ENCODE results near the gene JAK2. TPM values are rescaled to one million over a fixed set of nuclear protein-coding genes. Genes with fewer than 3 reads are reported as not detected.
A peak's percentile ranks its signal among the peaks of the same experiment; 100 is the strongest.

The JAK2 gene
- total and polyA plus RNA-seq, 9 of the 15 experiments (the other 6 are each of a cell fraction or from before 2014, with no cell fraction given): 4.7 to 23.4 (median 15.3) TPM

DNA sequence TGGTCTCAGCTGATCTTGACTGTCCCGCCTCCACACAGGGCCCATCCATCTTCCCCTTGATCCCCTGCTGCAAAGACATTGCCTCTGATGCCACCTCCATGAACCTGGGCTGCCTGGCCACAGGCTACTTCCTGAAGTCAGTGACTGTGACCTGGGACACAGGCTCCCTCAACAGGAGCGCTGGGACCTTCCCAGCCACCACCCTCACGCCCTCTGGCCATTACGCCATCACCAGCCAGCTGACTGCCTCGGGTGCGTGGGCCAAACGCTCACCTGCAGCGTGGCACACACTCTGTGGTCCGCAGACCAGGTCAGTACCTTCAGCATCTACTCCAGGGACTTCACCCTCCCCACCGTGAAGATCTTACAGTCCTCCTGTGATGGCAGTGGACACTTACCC lies 128.5 kb downstream of the JAK2 start:
- ATAC-seq (no peak), FAIRE-seq (no peak), DNase-seq (ENCODE audit: extremely low read depth in 1 of 4, low spot score in 3 of 4) (no peak)
- no peaks in the 10 kb centered on the region for H3K4me1 ChIP-seq (replicated peaks in 1 of 2; ENCODE audit: control insufficient read depth in 2 of 2, insufficient read depth in 2 of 2, low read length in 2 of 2)
- POLR2A ChIA-PET: no interaction called here
- H3K9me3 ChIP-seq (replicated peaks; ENCODE audit: control insufficient read depth, insufficient read depth, low read depth, low read length): no peaks in the 10 kb centered on the region; the same call in 1 of the 2 replicates
- H3K27me3 ChIP-seq (ENCODE audit: control insufficient read depth in 2 of 2, insufficient read depth in 2 of 2, low read length in 2 of 2): no peaks in the 10 kb centered on the region
- WGBS (ENCODE audit: insufficient coverage, low coverage, missing lambda C conversion rate): 96% methylated on average over 9 of the region's 10 CpGs
- no peak overlapping the region for H3K27ac ChIP-seq (ENCODE audit: extremely low read depth, low read depth, low read length)
- H3K4me2 ChIP-seq (ENCODE audit: insufficient read depth, low read length): no peak overlapping the region
- no peak overlapping the region for H3K9ac ChIP-seq (ENCODE audit: insufficient read depth in 1 of 2, low read depth in 2 of 2, low read length in 2 of 2)
- intact Hi-C loops (cut with micrococcal nuclease): no loop called here
- no peaks in the 10 kb centered on the region for H3K79me2 ChIP-seq (ENCODE audit: control insufficient read depth, insufficient read depth, low read length)
- no peaks in the 10 kb centered on the region for H3K9me1 ChIP-seq (ENCODE audit: control insufficient read depth, insufficient read depth, low read length)
- H2AFZ ChIP-seq (ENCODE audit: low read depth, low read length): no peak overlapping the region
- no peak for TF ChIP-seq FUS (optimal IDR thresholded peaks at IDR 0.05; ENCODE audit: low read depth, low read length)
- TF ChIP-seq POLR2G (IDR thresholded peaks at IDR 0.05; ENCODE audit: low read depth, low read length): 0 out of 2 replicates have a peak, but pooled peaks have one; percentile 27
- no TSS peak for BruUV-seq (replicated peaks)
- CTCF ChIA-PET (ENCODE audit: low intra/inter-chr PET ratio): no interaction called here
- peaks cover 14% of the 10 kb centered on the region; the same call in 2 of the 3 replicates for H3K36me3 ChIP-seq (ENCODE audit: control insufficient read depth, insufficient read depth, low read length)
- no peak overlapping the region for H3K4me3 ChIP-seq
- no peaks in the 10 kb centered on the region for H4K20me1 ChIP-seq (replicated peaks; ENCODE audit: control insufficient read depth, insufficient read depth, low read length)
- in situ Hi-C loops (cut with MboI): no loop called here

DNA sequence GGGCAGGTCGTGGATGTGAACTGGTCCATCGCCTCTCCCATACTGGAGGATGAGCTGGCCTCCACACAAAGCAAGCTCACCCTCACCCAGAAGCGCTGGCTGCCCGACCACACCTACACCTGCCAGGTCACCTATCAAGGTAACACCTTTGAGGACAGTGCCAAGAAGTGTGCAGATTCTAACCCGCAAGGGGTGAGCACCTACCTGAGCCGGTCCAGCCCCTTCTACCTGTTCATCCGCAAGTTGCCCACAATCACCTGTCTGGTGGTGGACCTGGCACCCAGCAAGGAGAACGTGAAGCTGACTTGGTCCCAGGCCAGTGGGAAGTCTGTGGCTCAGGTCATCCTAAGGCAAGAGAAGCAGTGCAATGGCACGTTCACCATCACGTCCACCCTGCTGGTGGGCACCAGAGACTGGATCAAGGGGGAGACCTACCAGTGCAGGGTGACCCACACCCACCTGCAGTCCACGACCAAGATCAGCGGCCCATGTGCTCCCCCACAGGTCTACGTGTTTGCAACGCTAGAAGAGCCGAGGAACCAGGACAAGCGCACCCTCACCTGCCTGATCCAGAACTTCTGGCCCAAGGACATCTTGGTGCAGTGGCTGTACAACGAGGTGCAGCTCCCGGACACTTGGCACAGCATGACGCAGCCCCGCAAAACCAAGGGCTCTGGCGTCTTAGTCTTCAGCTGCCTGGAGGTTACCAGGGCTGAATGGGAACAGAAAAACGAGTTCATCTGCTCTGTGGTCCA lies 129.1 kb downstream of the JAK2 start:
- Histone ChIP-seq H3K4me1 (replicated peaks in 1 of 2; ENCODE audit: control insufficient read depth in 2 of 2, insufficient read depth in 2 of 2, low read length in 2 of 2) (no peaks in the 10 kb centered on the region), H3K36me3 (ENCODE audit: control insufficient read depth, insufficient read depth, low read length) (peaks cover 14% of the 10 kb centered on the region; the same call in 2 of the 3 replicates), H2AFZ (ENCODE audit: low read depth, low read length) (no peak overlapping the region), H3K4me3 (no peak overlapping the region), H3K27ac (ENCODE audit: extremely low read depth, low read depth, low read length) (no peak overlapping the region), H3K4me2 (ENCODE audit: insufficient read depth, low read length) (no peak overlapping the region), H3K9me1 (ENCODE audit: control insufficient read depth, insufficient read depth, low read length) (no peaks in the 10 kb centered on the region), H3K9me3 (replicated peaks; ENCODE audit: control insufficient read depth, insufficient read depth, low read depth, low read length) (no peaks in the 10 kb centered on the region), H3K9ac (ENCODE audit: insufficient read depth in 1 of 2, low read depth in 2 of 2, low read length in 2 of 2) (no peak overlapping the region), H3K79me2 (ENCODE audit: control insufficient read depth, insufficient read depth, low read length) (no peaks in the 10 kb centered on the region), H3K27me3 (ENCODE audit: control insufficient read depth in 2 of 2, insufficient read depth in 2 of 2, low read length in 2 of 2) (no peaks in the 10 kb centered on the region), H4K20me1 (replicated peaks; ENCODE audit: control insufficient read depth, insufficient read depth, low read length) (no peaks in the 10 kb centered on the region)
- FAIRE-seq (no peak), ATAC-seq (no peak), DNase-seq (ENCODE audit: extremely low read depth in 1 of 4, low spot score in 3 of 4) (no peak)
- no TSS peak for BruUV-seq (replicated peaks)
- 96% methylated on average over 15 of the region's 22 CpGs for WGBS (ENCODE audit: insufficient coverage, low coverage, missing lambda C conversion rate)
- in situ Hi-C loops (cut with MboI) (no loop called here), intact Hi-C loops (cut with micrococcal nuclease) (no loop called here)
- ChIA-PET CTCF (ENCODE audit: low intra/inter-chr PET ratio) (no interaction called here), POLR2A (no interaction called here)
- TF ChIP-seq ZNF140 (CRISPR knock-in tag; IDR thresholded peaks at IDR 0.05): no peak
- TF ChIP-seq ZBTB1 (CRISPR knock-in tag; IDR thresholded peaks at IDR 0.05; ENCODE audit: borderline replicate concordance, low read depth): no peak
- no peak for TF ChIP-seq STAT5B (CRISPR knock-in tag; IDR thresholded peaks at IDR 0.05)
